Neural progenitor cell (in vitro differentiated cells): ENCODE data around the gene NAA15. TPM values are rescaled to one million over a fixed set of nuclear protein-coding genes. Genes with fewer than 3 reads are reported as not detected.

Experiments used
- DNase-seq: peaks from one replicate; pipeline ENCODE4 v3.0.0-alpha.2; 2016; ENCODE audit warnings: low spot score
- H2AFZ ChIP-seq: fragments of 200-600 bp; sonication (generic); replicated peaks from 2 replicates; pipeline ENCODE4 v1.6.1; 2016; ENCODE audit warnings: antibody characterized with exemption
- H3F3A ChIP-seq: fragments of 200-600 bp; sonication (generic); 2 replicates; pipeline ENCODE4 v1.6.1; 2016; ENCODE audit warnings: antibody characterized with exemption, low read depth
- H3K27ac ChIP-seq: fragments of 200-600 bp; sonication (generic); 2 replicates; pipeline ENCODE4 v1.5.1; 2016; ENCODE audit warnings: mild to moderate bottlenecking
- H3K27me3 ChIP-seq: fragments of 200-600 bp; sonication (generic); 2 replicates; pipeline ENCODE4 v1.6.1; 2016; ENCODE audit warnings: mild to moderate bottlenecking, moderate library complexity
- H3K36me3 ChIP-seq: fragments of 200-600 bp; sonication (generic); 2 replicates; pipeline ENCODE4 v1.5.1; 2016
- H3K4me1 ChIP-seq: fragments of 200-600 bp; sonication (generic); 2 replicates; pipeline ENCODE4 v1.6.1; 2016; ENCODE audit warnings: mixed run types
- H3K4me2 ChIP-seq: fragments of 200-600 bp; sonication (generic); 2 replicates; pipeline ENCODE4 v1.6.1; 2016
- H3K4me3 ChIP-seq: fragments of 200-600 bp; sonication (generic); 2 replicates; pipeline ENCODE4 v1.5.1; 2016
- H3K79me2 ChIP-seq: fragments of 200-600 bp; sonication (generic); 2 replicates; pipeline ENCODE4 v1.6.1; 2016; ENCODE audit warnings: low read depth
- H3K9ac ChIP-seq: fragments of 200-600 bp; sonication (generic); 2 replicates; pipeline ENCODE4 v1.6.1; 2016
- H3K9me3 ChIP-seq: fragments of 200-600 bp; sonication (generic); 2 replicates; pipeline ENCODE4 v1.5.1; 2016; ENCODE audit warnings: low read depth
- H4K20me1 ChIP-seq: fragments of 200-600 bp; sonication (generic); 2 replicates; pipeline ENCODE4 v1.6.1; 2016; ENCODE audit warnings: low read depth
- H3K27ac Mint-ChIP-seq: 3 replicates; pipeline ENCODE4 v1.8.0; 2021; ENCODE audit warnings: mixed read lengths
- H3K27me3 Mint-ChIP-seq: 2 replicates; pipeline ENCODE4 v1.8.0; 2022; ENCODE audit warnings: low read depth, mild to moderate bottlenecking, inconsistent platforms, moderate library complexity, mixed read lengths; ENCODE audit not compliant: insufficient read depth
- H3K36me3 Mint-ChIP-seq: 3 replicates; pipeline ENCODE4 v1.8.0; 2021; ENCODE audit warnings: mixed read lengths
- H3K4me1 Mint-ChIP-seq: 3 replicates; pipeline ENCODE4 v1.8.0; 2021; ENCODE audit warnings: mixed read lengths
- H3K4me3 Mint-ChIP-seq: 3 replicates; pipeline ENCODE4 v1.8.0; 2021; ENCODE audit warnings: mild to moderate bottlenecking, moderate library complexity, mixed read lengths
- H3K9me3 Mint-ChIP-seq: 3 replicates; pipeline ENCODE4 v1.8.0; 2020; ENCODE audit warnings: mixed read lengths
- EZH2 ChIP-seq: fragments of 200-600 bp; sonication (generic); IDR thresholded peaks from 2 replicates; pipeline ENCODE4 v1.6.1; 2017; ENCODE audit warnings: antibody characterized with exemption, mild to moderate bottlenecking, moderate library complexity
- EZH2phosphoT487 ChIP-seq: fragments of 200-600 bp; sonication (generic); IDR thresholded peaks from 2 replicates; pipeline ENCODE4 v1.6.1; 2017; ENCODE audit warnings: antibody characterized with exemption
- total RNA-seq: library from RNA; depleted of rRNA; stranded (reverse); fragments of >200 nt; gene quantifications from 2 replicates; pipeline ENCODE4 v1.2.3, GENCODE V29; 2015; ENCODE audit warnings: low replicate concordance
- TF ChIP-seq, protein P1 (sequence below): fragments of 200-600 bp; sonication (generic); IDR thresholded peaks from 2 replicates; pipeline ENCODE4 v1.5.1; 2017; ENCODE audit warnings: antibody characterized with exemption, mild to moderate bottlenecking

The NAA15 gene
- total RNA-seq, 1 donor from 2014 or later, result 69.0 TPM

DNA sequence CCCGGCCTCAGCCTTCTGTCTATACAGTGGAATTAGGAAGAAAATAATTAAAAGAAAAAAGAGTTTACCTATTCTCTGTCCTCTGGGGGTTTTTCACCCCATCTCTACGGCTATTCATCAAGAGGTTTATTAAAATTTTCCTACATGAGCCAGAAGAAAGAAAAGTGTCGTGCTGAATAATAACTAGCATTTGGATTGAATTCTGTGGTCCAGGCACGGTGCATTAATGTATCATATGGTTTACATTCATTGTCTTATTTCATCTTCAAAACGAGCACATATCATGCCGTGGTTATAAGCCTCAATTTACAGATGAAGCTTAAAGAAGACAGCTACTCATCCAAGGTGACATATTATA, 5.4 kb upstream of the NAA15 start:
- Histone ChIP-seq H3K4me2 (peak overlapping the region; percentile 90), H3K36me3 (peaks cover 6% of the 10 kb centered on the region), H3K4me1 (peaks cover 11% of the 10 kb centered on the region), H3F3A (peaks cover 9% of the 10 kb centered on the region), H3K9ac (no peak overlapping the region), H4K20me1 (no peaks in the 10 kb centered on the region), H3K27ac (no peak overlapping the region), H3K9me3 (no peaks in the 10 kb centered on the region), H3K27me3 (no peaks in the 10 kb centered on the region), H2AFZ (peak overlapping the region; percentile 93), H3K79me2 (peaks cover 19% of the 10 kb centered on the region), H3K4me3 (peak overlapping the region; percentile 72)
- Mint-ChIP-seq H3K4me1 (peaks cover 34% of the 10 kb centered on the region), H3K27me3 (peaks cover 2% of the 10 kb centered on the region), H3K4me3 (peak overlapping the region; percentile 98), H3K9me3 (no peaks in the 10 kb centered on the region), H3K36me3 (peaks cover 19% of the 10 kb centered on the region), H3K27ac (peak overlapping the region; percentile 97)
- no peak for TF ChIP-seq EZH2phosphoT487
- TF ChIP-seq, protein P1, sequence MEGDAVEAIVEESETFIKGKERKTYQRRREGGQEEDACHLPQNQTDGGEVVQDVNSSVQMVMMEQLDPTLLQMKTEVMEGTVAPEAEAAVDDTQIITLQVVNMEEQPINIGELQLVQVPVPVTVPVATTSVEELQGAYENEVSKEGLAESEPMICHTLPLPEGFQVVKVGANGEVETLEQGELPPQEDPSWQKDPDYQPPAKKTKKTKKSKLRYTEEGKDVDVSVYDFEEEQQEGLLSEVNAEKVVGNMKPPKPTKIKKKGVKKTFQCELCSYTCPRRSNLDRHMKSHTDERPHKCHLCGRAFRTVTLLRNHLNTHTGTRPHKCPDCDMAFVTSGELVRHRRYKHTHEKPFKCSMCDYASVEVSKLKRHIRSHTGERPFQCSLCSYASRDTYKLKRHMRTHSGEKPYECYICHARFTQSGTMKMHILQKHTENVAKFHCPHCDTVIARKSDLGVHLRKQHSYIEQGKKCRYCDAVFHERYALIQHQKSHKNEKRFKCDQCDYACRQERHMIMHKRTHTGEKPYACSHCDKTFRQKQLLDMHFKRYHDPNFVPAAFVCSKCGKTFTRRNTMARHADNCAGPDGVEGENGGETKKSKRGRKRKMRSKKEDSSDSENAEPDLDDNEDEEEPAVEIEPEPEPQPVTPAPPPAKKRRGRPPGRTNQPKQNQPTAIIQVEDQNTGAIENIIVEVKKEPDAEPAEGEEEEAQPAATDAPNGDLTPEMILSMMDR, result no peak
- no peak for TF ChIP-seq EZH2
- DNase-seq, result no peak

DNA sequence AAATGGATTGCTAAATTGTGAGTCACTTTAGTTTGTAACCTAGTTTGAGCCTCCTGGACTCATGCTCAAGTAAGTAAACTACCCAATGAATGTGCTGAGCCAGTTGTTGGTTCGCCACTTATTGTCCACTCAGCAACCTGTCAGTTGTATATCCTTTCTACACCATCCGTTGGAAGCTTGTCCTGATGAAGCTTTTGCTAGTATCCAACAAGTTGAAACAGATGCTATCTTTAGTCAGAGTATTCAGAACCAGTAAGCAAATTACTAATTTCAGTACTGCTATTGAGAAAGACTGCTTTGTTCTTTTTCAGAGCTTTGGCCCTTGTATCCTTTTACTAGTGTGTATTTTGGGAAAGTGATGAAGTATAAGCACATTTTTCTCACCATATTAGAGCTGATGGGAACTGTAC, 4.3 kb upstream of the NAA15 start:
- Histone ChIP-seq H4K20me1 (no peaks in the 10 kb centered on the region), H3K79me2 (peaks cover 27% of the 10 kb centered on the region), H3K4me1 (peaks cover 11% of the 10 kb centered on the region), H3K4me2 (no peak overlapping the region), H3K36me3 (peaks cover 5% of the 10 kb centered on the region), H3K4me3 (no peak overlapping the region), H3K27me3 (no peaks in the 10 kb centered on the region), H3K9me3 (no peaks in the 10 kb centered on the region), H3F3A (peaks cover 18% of the 10 kb centered on the region), H3K27ac (no peak overlapping the region), H3K9ac (no peak overlapping the region), H2AFZ (no peak overlapping the region)
- Mint-ChIP-seq H3K27me3 (peaks cover 4% of the 10 kb centered on the region), H3K36me3 (peaks cover 17% of the 10 kb centered on the region), H3K4me1 (peaks cover 34% of the 10 kb centered on the region), H3K4me3 (no peak overlapping the region), H3K9me3 (no peaks in the 10 kb centered on the region), H3K27ac (no peak overlapping the region)
- no peak for DNase-seq
- no peak for TF ChIP-seq EZH2phosphoT487
- TF ChIP-seq EZH2, result no peak
- TF ChIP-seq, protein P1, result no peak

DNA sequence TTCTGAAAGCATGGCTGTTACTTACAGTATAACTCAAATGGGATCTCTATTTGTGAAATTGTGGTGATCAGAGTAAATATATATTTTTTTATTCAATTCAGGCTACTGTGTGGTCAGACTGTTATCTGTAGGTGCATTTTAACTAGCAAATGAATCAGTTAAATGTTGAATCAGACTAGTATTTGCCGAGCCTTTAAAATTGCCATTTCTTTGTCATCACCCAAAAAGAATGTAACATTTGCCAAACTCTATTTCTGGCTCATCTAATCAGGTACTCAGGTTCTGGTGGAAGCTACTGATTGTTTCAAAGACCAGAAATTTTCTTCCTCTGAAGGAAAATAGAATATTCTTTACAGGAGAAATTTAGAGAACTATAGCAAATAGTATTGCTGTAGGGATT, 1.8 kb upstream of the NAA15 start:
- peak overlapping the region; percentile 91 for H3K4me2 ChIP-seq
- Mint-ChIP-seq H3K4me3 (peak overlapping the region; percentile 99), H3K36me3 (peaks cover 12% of the 10 kb centered on the region), H3K27ac (no peak overlapping the region), H3K4me1 (peaks cover 50% of the 10 kb centered on the region), H3K9me3 (peaks cover 2% of the 10 kb centered on the region), H3K27me3 (peaks cover 4% of the 10 kb centered on the region)
- H4K20me1 ChIP-seq, result peaks cover 9% of the 10 kb centered on the region
- no peak for DNase-seq
- no peaks in the 10 kb centered on the region for H3K27me3 ChIP-seq
- TF ChIP-seq, protein P1, result no peak
- no peak for TF ChIP-seq EZH2phosphoT487
- TF ChIP-seq EZH2, result no peak
- peaks cover 29% of the 10 kb centered on the region for H3F3A ChIP-seq
- peaks cover 52% of the 10 kb centered on the region for H3K79me2 ChIP-seq
- H3K4me1 ChIP-seq, result peaks cover 18% of the 10 kb centered on the region
- peaks cover under 1% of the 10 kb centered on the region for H3K9me3 ChIP-seq
- H3K4me3 ChIP-seq, result peak overlapping the region; percentile 73
- H3K9ac ChIP-seq, result no peak overlapping the region
- no peak overlapping the region for H3K27ac ChIP-seq
- H2AFZ ChIP-seq, result no peak overlapping the region
- peaks cover under 1% of the 10 kb centered on the region for H3K36me3 ChIP-seq
